Right lobe of liver (tissue), 6 donors: ENCODE measurements around the gene SIRPA. TPM values are rescaled to one million over a fixed set of nuclear protein-coding genes. Genes with fewer than 3 reads are reported as not detected.

Experiments
- ATAC-seq, 4 donors: fragments of 200-7000 bp; cut with Tn5 transposase; one replicate each; pipeline ENCODE4 v1.9.1; 2020; ENCODE audit warnings: mild to moderate bottlenecking in 4 of 4, moderate library complexity in 4 of 4
- DNase-seq, 3 donors: peaks; one replicate each; pipeline ENCODE4 v3.0.0-alpha.2; 2020
- H3K27ac ChIP-seq, 3 donors: fragments of 200-600 bp; one replicate each; pipeline ENCODE4 v1.8.0; 2022
- H3K27me3 ChIP-seq, 2 donors: fragments of 200-600 bp; one replicate each; pipeline ENCODE4 v1.8.0; 2022
- H3K36me3 ChIP-seq, 4 donors: fragments of 200-600 bp; sonication (generic) in 1 of 4; one replicate each; pipeline versions ENCODE4 v1.5.1 to v1.8.0; 2017 to 2022; ENCODE audit warnings: control low read depth in 1 of 4
- H3K4me1 ChIP-seq, 4 donors: fragments of 200-600 bp; sonication (generic) in 1 of 4; one replicate each; pipeline versions ENCODE4 v1.5.1 to v1.8.0; 2017 to 2022; ENCODE audit warnings: control low read depth in 1 of 4
- H3K4me3 ChIP-seq, 3 donors: fragments of 200-600 bp; one replicate each; pipeline ENCODE4 v1.8.0; 2022
- H3K9me3 ChIP-seq, 4 donors: fragments of 200-600 bp; sonication (generic) in 1 of 4; one replicate each; pipeline versions ENCODE4 v1.5.1 to v1.8.0; 2017 to 2022; ENCODE audit warnings: control low read depth in 1 of 4
- CTCF ChIP-seq, 4 donors: fragments of 200-600 bp in 3 of 4; fragments of 450-650 bp in 1 of 4; IDR thresholded peaks; one replicate each; pipeline versions ENCODE4 v1.5.1 to v1.8.0; 2016 to 2022; ENCODE audit warnings: antibody characterized with exemption in 4 of 4, mild to moderate bottlenecking in 2 of 4
- POLR2A ChIP-seq: fragments of 450-650 bp; IDR thresholded peaks from one replicate; pipeline ENCODE4 v1.6.1; 2017; ENCODE audit warnings: antibody characterized with exemption, mild to moderate bottlenecking
- WGBS: methylation state at CpG from one replicate; pipeline ENCODE4 v1.1.6; 2018; ENCODE audit warnings: low coverage, low lambda C conversion rate; ENCODE audit not compliant: insufficient coverage; ENCODE audit errors: missing lambda C conversion rate; 5-methylcytosine and 5-hydroxymethylcytosine counted together
- intact Hi-C, 2 donors: fragments of 100-400 bp; cut with DNase I; formaldehyde crosslinking; loops; one replicate each; pipeline versions ENCODE4 v1.11.2 to v1.14.1; 2022
- total RNA-seq, 6 experiments: library from RNA; depleted of rRNA in 2 of 6; stranded (reverse); fragments of >200 nt in 2 of 6; fragmentation: NEBNext Ultra II Directional in 3 of 6; extraction: Animal tissue kit (Norgen Biotek cat#: 25700) in 3 of 6; gene quantifications; one replicate each; pipeline versions ENCODE4 v1.1.0 to v1.2.4, GENCODE V29; 2016 to 2023
- donor health status: DM: no; HTN: yes; CAD: no.
- donor health status: DM: no; HTN: no; CAD: no.
- donor health status: DM: no; HTN: no; CAD: no.
- donor health status: DM: no; HTN: yes; CAD: no.
- donor health status: DM: no; HTN: yes; CAD: no.

SIRPA gene
- total RNA-seq, 6 experiments from 2014 or later: 26.8 to 42.7 (median 34.8) TPM

GRCh38 chr20:1880529-1881239 is 14.5 kb upstream of the SIRPA start:
- H3K4me1 ChIP-seq: peaks cover 0 to 30% (median 10%) of the 10 kb centered on the region in 4 donors
- 25% methylated on average over 5 of the region's 6 CpGs for WGBS
- H3K4me3 ChIP-seq: no peak overlapping the region
- no peaks in the 10 kb centered on the region for H3K9me3 ChIP-seq
- DNase-seq: peak in 1 of 3 donors; percentile 50
- no peaks in the 10 kb centered on the region for H3K27me3 ChIP-seq
- intact Hi-C loops: loop anchor here (10.0 kb wide), 1 partner anchor 54 kb away; no protein-coding TSS in a partner anchor
- ATAC-seq: peak in 2 of 4 donors; percentile 62 to 71
- no peaks in the 10 kb centered on the region for H3K36me3 ChIP-seq
- peak overlapping the region in 2 of 3 donors; percentile 35 to 77 for H3K27ac ChIP-seq
- TF ChIP-seq POLR2A (no peak), CTCF (IDR thresholded peaks at IDR 0.05) (no peak)

GRCh38 chr20:1881240-1881835 is 13.9 kb upstream of the SIRPA start:
- peak; percentile 34 to 51 (median 42) for TF ChIP-seq CTCF (IDR thresholded peaks at IDR 0.05)
- no peak for TF ChIP-seq POLR2A
- ATAC-seq (peak; percentile 89 to 95 (median 92)), DNase-seq (peak; percentile 86 to 97 (median 95))
- Histone ChIP-seq H3K27me3 (no peaks in the 10 kb centered on the region), H3K9me3 (no peaks in the 10 kb centered on the region), H3K36me3 (no peaks in the 10 kb centered on the region), H3K4me1 (peaks cover 0 to 30% (median 10%) of the 10 kb centered on the region in 4 donors), H3K4me3 (no peak overlapping the region), H3K27ac (peak overlapping the region in 2 of 3 donors; percentile 35 to 77)
- intact Hi-C loops: loop anchor here (10.0 kb wide), 1 partner anchor 53 kb away; no protein-coding TSS in a partner anchor
- 24% methylated on average over 7 of the region's 12 CpGs for WGBS

GRCh38 chr20:1882026-1882425 is 13.2 kb upstream of the SIRPA start:
- DNase-seq (no peak), ATAC-seq (no peak)
- 69% methylated on average over 7 of the region's 8 CpGs for WGBS
- intact Hi-C loops: loop anchor here (10.0 kb wide), 1 partner anchor 53 kb away; no protein-coding TSS in a partner anchor
- no peaks in the 10 kb centered on the region for H3K9me3 ChIP-seq
- no peaks in the 10 kb centered on the region for H3K27me3 ChIP-seq
- H3K36me3 ChIP-seq: no peaks in the 10 kb centered on the region
- peaks cover 0 to 30% (median 10%) of the 10 kb centered on the region in 4 donors for H3K4me1 ChIP-seq
- TF ChIP-seq CTCF (IDR thresholded peaks at IDR 0.05) (no peak), POLR2A (no peak)
- H3K27ac ChIP-seq: peak overlapping the region in 1 of 3 donors; percentile 77
- no peak overlapping the region for H3K4me3 ChIP-seq

GRCh38 chr20:1883986-1884385 is 11.2 kb upstream of the SIRPA start:
- no peak for DNase-seq

GRCh38 chr20:1885254-1885653 is 10.0 kb upstream of the SIRPA start:
- Histone ChIP-seq H3K9me3 (no peaks in the 10 kb centered on the region), H3K27ac (no peak overlapping the region), H3K27me3 (no peaks in the 10 kb centered on the region), H3K4me1 (peaks cover 0 to 40% (median 11%) of the 10 kb centered on the region in 4 donors), H3K36me3 (no peaks in the 10 kb centered on the region), H3K4me3 (no peak overlapping the region)
- ATAC-seq (no peak), DNase-seq (no peak)
- no peak for TF ChIP-seq CTCF (IDR thresholded peaks at IDR 0.05)
- no peak for TF ChIP-seq POLR2A
- WGBS: 94% methylated on average over 2 of the region's 4 CpGs
- intact Hi-C loops: loop anchor here (10.0 kb wide), 1 partner anchor 50 kb away; no protein-coding TSS in a partner anchor

More at GRCh38 chr20:1883986-1884385, 11.2 kb upstream of the SIRPA start:
- intact Hi-C loops: loop anchor here (10.0 kb wide), 1 partner anchor 51 kb away; no protein-coding TSS in a partner anchor
- no peaks in the 10 kb centered on the region for H3K9me3 ChIP-seq
- no peak for TF ChIP-seq POLR2A
- ATAC-seq: no peak
- H3K27me3 ChIP-seq: no peaks in the 10 kb centered on the region
- 73% methylated on average over 8 of the region's 9 CpGs for WGBS
- no peak overlapping the region for H3K4me3 ChIP-seq
- H3K36me3 ChIP-seq: no peaks in the 10 kb centered on the region
- H3K4me1 ChIP-seq: peaks cover 0 to 33% (median 10%) of the 10 kb centered on the region in 4 donors
- H3K27ac ChIP-seq: no peak overlapping the region
